NCI-H1105 treated with DMSO at 0.1 percent for 48 hours (cell line): ENCODE data around the gene TMEM89.
A peak's percentile ranks its signal among the peaks of the same experiment; 100 is the strongest.

Experiments used
- DNase-seq: peaks from one replicate; lab custom pipeline; 2025; lab: John Stamatoyannopoulos, UW

Gene TMEM89

GRCh38 chr3:48641396-48641795 is 19.8 kb upstream of the TMEM89 start:
- no peak for DNase-seq

GRCh38 chr3:48639944-48640606 is 18.5 kb upstream of the TMEM89 start:
- DNase-seq = no peak

GRCh38 chr3:48637305-48637704 is 15.7 kb upstream of the TMEM89 start:
- no peak for DNase-seq

GRCh38 chr3:48636149-48636655 is 14.6 kb upstream of the TMEM89 start:
- DNase-seq = no peak

GRCh38 chr3:48635222-48636021 is 13.9 kb upstream of the TMEM89 start, which contains the start of gene SLC26A6:
TSS of gene SLC26A6 (minus strand) at chr3:48635461. CDS start at chr3:48635393, 68 bp downstream.
- DNase-seq = peak; percentile 76

GRCh38 chr3:48634661-48635221 is 13.2 kb upstream of the TMEM89 start:
- DNase-seq = no peak

- no peak for DNase-seq
These were observed 12.2 kb upstream of the TMEM89 start for GRCh38 chr3:48633743-48634142.

GRCh38 chr3:48633256-48633655 is 11.7 kb upstream of the TMEM89 start:
- DNase-seq = no peak

GRCh38 chr3:48631516-48632448 is 10.2 kb upstream of the TMEM89 start:
- no peak for DNase-seq

- no peak for DNase-seq
These were observed 9.3 kb upstream of the TMEM89 start for GRCh38 chr3:48630833-48631232.

GRCh38 chr3:48630407-48630806 is 8.8 kb upstream of the TMEM89 start:
- DNase-seq = no peak

GRCh38 chr3:48629894-48630293 is 8.3 kb upstream of the TMEM89 start:
- DNase-seq = no peak

GRCh38 chr3:48628277-48629017 is 6.9 kb upstream of the TMEM89 start:
- no peak for DNase-seq

- DNase-seq = no peak
These were observed 4.0 kb upstream of the TMEM89 start for GRCh38 chr3:48625600-48625999.

- no peak for DNase-seq
These were observed 3.2 kb upstream of the TMEM89 start for GRCh38 chr3:48624767-48625166.

GRCh38 chr3:48623851-48624547 is 2.4 kb upstream of the TMEM89 start:
- DNase-seq = peak; percentile 8

GRCh38 chr3:48619541-48620524 is 1.7 kb downstream of the TMEM89 start:
- DNase-seq = no peak

- no peak for DNase-seq
These were observed 4.0 kb downstream of the TMEM89 start for GRCh38 chr3:48617559-48617958.

GRCh38 chr3:48614044-48614443 is 7.5 kb downstream of the TMEM89 start:
- DNase-seq = no peak
